HK-2 (cell line): ENCODE results near the gene P2RX2.

Experiments
- DNase-seq: peaks from one replicate; pipeline ENCODE4 v3.0.0-alpha.2; 2018; ENCODE audit not compliant: unreplicated experiment

P2RX2 gene

DNA sequence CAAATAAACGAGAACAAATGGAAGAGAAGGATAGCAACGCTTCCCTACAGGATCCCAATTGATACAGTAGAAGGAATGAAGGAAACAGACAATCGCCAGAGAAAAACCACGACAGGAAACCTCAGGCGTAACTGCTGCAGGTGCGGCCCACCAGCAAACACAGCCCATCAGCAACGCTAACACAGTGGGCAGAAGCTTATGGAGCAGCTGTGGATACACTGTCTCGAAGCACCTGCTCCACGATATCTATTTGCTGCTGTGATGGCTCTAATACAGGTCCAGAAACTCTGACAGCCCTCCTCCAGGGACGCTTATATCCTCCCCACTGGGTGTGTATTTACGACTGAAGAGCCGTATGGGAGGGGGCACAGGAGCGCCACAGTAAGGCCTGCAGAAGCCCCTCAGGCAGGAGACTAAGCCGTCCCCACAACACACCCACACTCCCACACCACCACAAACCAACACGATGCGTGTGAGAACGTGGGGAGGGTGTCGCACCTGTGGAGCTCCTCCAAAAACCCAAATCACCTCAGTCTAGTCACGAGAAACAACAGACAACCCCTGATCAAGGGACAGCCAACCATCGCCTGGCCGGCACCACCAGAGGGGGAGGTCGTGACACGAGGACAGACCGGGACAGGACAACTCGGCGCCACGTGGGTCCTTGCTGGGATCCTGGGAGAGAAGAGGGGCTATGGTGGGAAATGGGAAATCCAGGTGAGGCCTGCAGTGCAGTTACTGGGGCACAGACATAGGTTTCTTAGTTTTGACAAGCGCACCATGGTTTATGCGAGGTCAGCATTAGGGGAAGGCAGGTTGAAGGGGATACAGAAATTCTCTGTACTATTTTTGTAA lies 44.6 kb downstream of the P2RX2 start:
- DNase-seq = no peak

DNA sequence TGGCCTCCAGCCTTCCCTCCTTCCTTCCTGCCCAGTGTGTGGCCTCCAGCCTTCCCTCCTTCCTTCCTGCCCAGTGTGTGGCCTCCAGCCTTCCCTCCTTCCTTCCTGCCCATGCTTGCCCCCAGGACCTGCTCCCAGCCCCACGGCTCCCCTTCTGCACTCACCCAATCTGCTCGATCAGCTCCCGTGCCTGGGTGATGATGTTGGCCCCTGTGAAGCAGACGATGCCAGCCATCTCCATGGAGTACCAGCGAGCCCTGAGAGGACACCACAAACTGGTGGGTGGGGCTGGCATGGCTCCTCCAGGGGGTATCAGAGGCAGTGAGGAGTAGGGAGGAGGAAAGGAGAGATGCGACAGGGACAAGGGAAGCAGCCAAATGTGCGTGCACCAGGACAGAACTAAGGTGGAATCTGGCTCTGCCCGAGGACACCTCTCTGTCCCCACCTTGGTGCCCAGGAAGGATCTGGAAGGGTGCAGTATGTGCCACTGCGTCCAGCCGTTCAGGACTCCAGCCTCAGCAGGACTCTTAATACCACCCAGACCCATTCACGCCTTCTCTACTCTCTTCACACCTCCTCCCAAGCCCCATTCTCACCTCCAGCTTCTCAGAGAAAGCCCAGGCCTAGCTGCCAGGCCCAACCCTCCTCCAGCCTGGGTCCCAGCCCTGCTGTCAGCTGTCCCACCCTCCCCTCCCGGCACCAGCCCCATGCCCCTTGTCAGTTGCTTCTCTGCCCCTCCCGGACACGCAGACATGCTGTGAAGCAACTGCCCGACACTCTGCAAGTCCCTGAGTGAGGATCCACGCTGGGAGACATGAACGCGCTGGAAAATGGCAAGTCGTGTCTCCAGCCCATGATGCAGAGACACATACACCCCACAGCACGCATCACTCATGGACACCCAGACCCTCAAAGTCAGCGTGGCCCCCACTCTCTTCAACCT lies 45.9 kb downstream of the P2RX2 start:
- DNase-seq = no peak

DNA sequence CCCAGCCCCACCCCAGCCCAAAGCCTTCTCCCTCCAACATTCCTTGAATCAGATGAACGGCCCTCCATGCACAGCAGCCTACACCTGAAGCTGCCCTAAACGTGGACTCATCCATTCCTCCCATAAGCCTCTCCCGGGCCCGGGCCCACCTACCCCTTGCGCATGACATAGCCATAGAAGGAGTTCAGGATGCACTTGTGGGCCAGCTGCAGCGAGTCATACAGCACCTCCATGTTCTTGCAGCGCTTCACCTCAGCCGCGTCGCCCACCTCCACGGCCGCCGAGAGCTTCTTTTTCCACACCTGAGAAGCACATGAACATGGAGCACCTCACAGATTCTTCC lies 46.5 kb downstream of the P2RX2 start:
- DNase-seq = no peak

DNA sequence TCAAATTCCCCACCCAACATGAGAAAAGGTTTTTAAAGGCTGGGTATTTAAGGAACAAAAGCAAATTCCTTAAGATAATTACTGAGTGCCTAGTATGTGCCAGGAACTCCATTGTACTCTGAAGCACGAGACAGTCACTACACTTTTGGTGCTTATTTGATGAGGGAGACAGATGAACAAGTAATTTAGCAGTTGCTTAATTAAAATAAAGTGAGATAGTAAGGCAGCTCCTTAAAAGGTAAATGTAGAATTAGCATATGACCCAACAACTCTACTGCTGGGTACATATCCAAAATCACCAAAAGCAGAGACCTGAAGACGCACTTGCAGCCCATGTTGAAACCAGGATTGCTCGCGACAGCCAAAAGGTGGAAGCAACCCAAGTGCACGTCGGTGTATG lies 47.2 kb downstream of the P2RX2 start:
- no peak for DNase-seq

DNA sequence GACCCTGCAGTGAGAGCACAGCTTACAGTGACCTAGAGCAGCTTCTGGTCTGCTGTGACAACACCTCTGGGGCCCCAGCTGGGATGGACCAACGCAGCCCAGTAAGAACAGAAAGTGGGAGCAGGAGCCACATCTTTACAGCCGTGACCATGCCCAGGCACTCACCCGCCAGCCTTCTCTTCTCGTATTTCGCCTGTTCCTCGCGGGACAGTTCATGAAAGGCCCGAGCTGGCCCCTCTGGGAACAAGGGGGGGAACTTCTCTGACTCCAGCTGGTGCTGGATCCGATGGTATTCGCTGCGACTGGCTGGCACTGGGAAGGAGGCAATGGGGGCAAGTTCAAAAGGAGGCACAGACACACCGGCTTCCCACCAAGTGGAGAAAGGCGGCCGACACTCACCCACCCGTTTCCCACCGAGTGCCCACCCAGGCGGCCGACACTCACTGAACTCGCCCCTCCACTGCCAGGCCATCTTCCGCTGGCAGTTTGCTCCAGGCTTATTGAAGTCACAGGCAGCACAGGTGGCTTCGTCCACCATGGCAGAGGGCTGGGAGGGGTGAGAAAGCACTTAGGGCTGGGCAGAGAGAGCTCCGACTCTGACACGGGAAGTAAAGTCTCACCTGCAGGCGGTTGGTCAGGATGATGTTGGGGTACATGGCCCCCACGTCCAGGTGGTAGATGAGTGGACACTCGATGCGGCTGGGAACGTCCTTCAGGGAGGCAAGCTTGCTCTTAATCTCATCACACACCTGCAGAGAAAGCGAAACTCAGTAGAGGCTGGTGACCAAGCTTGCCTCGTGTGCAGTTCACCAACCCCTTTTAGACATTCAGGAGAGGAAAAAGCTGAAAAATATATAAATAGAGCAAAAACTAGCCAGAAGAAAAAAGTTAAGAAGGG lies 49.9 kb downstream of the P2RX2 start:
- no peak for DNase-seq

DNA sequence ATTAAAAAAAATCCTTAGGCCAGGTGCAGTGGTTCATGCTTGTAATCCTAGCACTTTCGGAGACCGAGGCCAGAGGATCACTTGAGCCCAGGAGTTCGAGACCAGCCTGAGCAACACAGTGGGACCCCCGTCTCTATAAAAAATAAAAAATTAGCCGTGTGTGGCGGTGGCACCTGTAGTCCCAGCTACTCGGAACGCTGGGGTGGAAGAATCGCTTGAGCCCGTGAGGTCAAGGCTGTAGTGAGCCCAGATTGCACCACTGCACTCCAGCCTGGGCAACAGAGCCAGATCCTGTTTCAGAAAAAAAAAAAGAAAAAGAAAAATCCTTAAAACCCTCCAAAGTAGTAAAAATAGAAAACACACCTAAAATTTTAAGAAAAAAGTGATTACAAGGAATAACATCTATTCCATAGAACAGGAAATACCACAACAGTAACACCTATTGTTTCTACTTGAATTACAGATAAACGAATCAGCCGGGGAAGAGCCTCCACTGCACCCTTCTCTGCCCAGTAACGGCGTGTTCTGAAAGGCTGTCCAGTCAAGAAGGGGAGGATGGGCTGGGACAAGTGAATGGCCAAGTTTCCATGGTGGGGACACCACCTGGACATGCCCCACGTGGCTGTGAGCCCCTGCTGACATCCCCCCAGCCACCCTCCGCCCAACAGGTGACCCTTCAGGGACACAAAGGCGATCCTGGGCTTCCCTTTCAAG lies 50.7 kb downstream of the P2RX2 start:
- no peak for DNase-seq
